ENCODE results near the gene CRYBB3. TPM values are rescaled to one million over a fixed set of nuclear protein-coding genes. Genes with fewer than 3 reads are reported as not detected.
"Not testable (repeated sequence)": the region's sequence is repeated elsewhere in the genome, so short reads cannot be mapped to it uniquely, and the experiment has no call there.

CRYBB3 gene
- polyA plus RNA-seq, 3 donors, result not detected

- H3K4me1 ChIP-seq (ENCODE audit: control insufficient read depth in 1 of 2, insufficient read depth in 2 of 2, low read length in 2 of 2), result no peaks in the 10 kb centered on the region
- no peak overlapping the region for H3K4me3 ChIP-seq (replicated peaks in 1 of 3; ENCODE audit: low read depth in 2 of 3, low read length in 3 of 3)
- Mint-ChIP-seq H3K36me3 (no peaks in the 10 kb centered on the region), H3K9me3 (peaks cover 0 to 2% (median 0%) of the 10 kb centered on the region in 7 donors), H3K27ac (no peak overlapping the region), H3K4me3 (no peak overlapping the region), H3K4me1 (no peaks in the 10 kb centered on the region), H3K27me3 (ENCODE audit: low read depth in 3 of 3) (peaks cover 6 to 16% (median 11%) of the 10 kb centered on the region in 3 donors)
- TF ChIP-seq, protein P1, sequence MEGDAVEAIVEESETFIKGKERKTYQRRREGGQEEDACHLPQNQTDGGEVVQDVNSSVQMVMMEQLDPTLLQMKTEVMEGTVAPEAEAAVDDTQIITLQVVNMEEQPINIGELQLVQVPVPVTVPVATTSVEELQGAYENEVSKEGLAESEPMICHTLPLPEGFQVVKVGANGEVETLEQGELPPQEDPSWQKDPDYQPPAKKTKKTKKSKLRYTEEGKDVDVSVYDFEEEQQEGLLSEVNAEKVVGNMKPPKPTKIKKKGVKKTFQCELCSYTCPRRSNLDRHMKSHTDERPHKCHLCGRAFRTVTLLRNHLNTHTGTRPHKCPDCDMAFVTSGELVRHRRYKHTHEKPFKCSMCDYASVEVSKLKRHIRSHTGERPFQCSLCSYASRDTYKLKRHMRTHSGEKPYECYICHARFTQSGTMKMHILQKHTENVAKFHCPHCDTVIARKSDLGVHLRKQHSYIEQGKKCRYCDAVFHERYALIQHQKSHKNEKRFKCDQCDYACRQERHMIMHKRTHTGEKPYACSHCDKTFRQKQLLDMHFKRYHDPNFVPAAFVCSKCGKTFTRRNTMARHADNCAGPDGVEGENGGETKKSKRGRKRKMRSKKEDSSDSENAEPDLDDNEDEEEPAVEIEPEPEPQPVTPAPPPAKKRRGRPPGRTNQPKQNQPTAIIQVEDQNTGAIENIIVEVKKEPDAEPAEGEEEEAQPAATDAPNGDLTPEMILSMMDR (IDR thresholded peaks at IDR 0.05), result no peak
- H3K79me2 ChIP-seq (ENCODE audit: insufficient read depth, low read length), result no peaks in the 10 kb centered on the region
- H3K27ac ChIP-seq (ENCODE audit: low read depth in 1 of 2, low read length in 2 of 2), result no peak overlapping the region
- no peak overlapping the region for H2AFZ ChIP-seq (ENCODE audit: insufficient read depth, low read depth, low read length, poor library complexity, severe bottlenecking)
- no peak overlapping the region for H3K9ac ChIP-seq (ENCODE audit: insufficient read depth, low read length, poor library complexity, severe bottlenecking)
- no peak overlapping the region for H3K4me2 ChIP-seq (replicated peaks; ENCODE audit: extremely low read depth, low read length, poor library complexity, severe bottlenecking)
- H3K36me3 ChIP-seq (replicated peaks in 1 of 2; ENCODE audit: control insufficient read depth in 1 of 2, insufficient read depth in 2 of 2, low read length in 2 of 2), result no peaks in the 10 kb centered on the region
- H3K27me3 ChIP-seq (ENCODE audit: control insufficient read depth in 2 of 2, insufficient read depth in 2 of 2, low read length in 2 of 2), result no peaks in the 10 kb centered on the region
- 87% methylated on average over 3 of the region's 12 CpGs for WGBS (ENCODE audit: insufficient coverage)
- H3K9me3 ChIP-seq (replicated peaks in 1 of 2; ENCODE audit: control insufficient read depth in 1 of 2, insufficient read depth in 1 of 2, low read length in 2 of 2), result no peaks in the 10 kb centered on the region
- no peak for DNase-seq
- intact Hi-C loops (cut with micrococcal nuclease), result no loop called here
- H4K20me1 ChIP-seq (ENCODE audit: insufficient read depth, low read length), result no peaks in the 10 kb centered on the region
Measured at GRCh38 chr22:25223269-25223850, 23.7 kb downstream of the CRYBB3 start.

- H3K4me1 Mint-ChIP-seq, result no peaks in the 10 kb centered on the region
- intact Hi-C loops (cut with micrococcal nuclease), result no loop called here
- no peak for DNase-seq
- no peak overlapping the region for H3K27ac ChIP-seq (ENCODE audit: low read depth in 1 of 2, low read length in 2 of 2)
- H3K27me3 ChIP-seq (ENCODE audit: control insufficient read depth in 2 of 2, insufficient read depth in 2 of 2, low read length in 2 of 2), result no peaks in the 10 kb centered on the region
- peaks cover 5 to 15% (median 7%) of the 10 kb centered on the region in 3 donors for H3K27me3 Mint-ChIP-seq (ENCODE audit: low read depth in 3 of 3)
- WGBS (ENCODE audit: insufficient coverage), result 97% methylated on average over 12 of the region's 13 CpGs
- H3K9me3 Mint-ChIP-seq, result peaks cover 0 to 2% (median 0%) of the 10 kb centered on the region in 7 donors
- H3K4me3 ChIP-seq (replicated peaks in 1 of 3; ENCODE audit: low read depth in 2 of 3, low read length in 3 of 3), result no peak overlapping the region
- no peak overlapping the region for H3K4me2 ChIP-seq (replicated peaks; ENCODE audit: extremely low read depth, low read length, poor library complexity, severe bottlenecking)
- no peaks in the 10 kb centered on the region for H3K79me2 ChIP-seq (ENCODE audit: insufficient read depth, low read length)
- no peak overlapping the region for H3K4me3 Mint-ChIP-seq
- H3K27ac Mint-ChIP-seq, result no peak overlapping the region
- no peaks in the 10 kb centered on the region for H4K20me1 ChIP-seq (ENCODE audit: insufficient read depth, low read length)
- H3K36me3 ChIP-seq (replicated peaks in 1 of 2; ENCODE audit: control insufficient read depth in 1 of 2, insufficient read depth in 2 of 2, low read length in 2 of 2), result no peaks in the 10 kb centered on the region
- H3K4me1 ChIP-seq (ENCODE audit: control insufficient read depth in 1 of 2, insufficient read depth in 2 of 2, low read length in 2 of 2), result no peaks in the 10 kb centered on the region
- H3K36me3 Mint-ChIP-seq, result no peaks in the 10 kb centered on the region
- no peak overlapping the region for H3K9ac ChIP-seq (ENCODE audit: insufficient read depth, low read length, poor library complexity, severe bottlenecking)
- TF ChIP-seq, protein P1 (IDR thresholded peaks at IDR 0.05), result no peak
- H3K9me3 ChIP-seq (replicated peaks in 1 of 2; ENCODE audit: control insufficient read depth in 1 of 2, insufficient read depth in 1 of 2, low read length in 2 of 2), result no peaks in the 10 kb centered on the region
- H2AFZ ChIP-seq (ENCODE audit: insufficient read depth, low read depth, low read length, poor library complexity, severe bottlenecking), result no peak overlapping the region
Measured at GRCh38 chr22:25228822-25229221, 29.2 kb downstream of the CRYBB3 start.

DNA sequence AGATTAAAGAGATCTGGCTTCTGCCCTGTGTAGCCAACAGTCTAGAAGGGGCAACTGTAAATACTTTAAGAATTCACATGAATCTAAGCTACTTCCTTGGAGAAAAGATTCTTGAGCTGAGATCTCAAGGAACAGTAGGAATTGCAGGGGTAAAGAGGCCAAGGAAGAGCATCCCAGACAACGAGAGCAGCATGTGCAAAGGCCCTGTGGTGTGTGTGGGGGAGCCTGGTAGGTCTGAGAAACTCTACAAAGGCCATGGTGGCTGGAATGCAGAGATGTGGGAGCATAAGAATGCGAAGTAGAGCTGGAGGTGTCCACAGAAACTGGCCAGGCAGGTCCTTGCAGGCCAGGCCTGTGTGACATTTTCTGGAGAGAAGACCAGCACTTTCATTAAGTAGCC is 31.1 kb downstream of the CRYBB3 start:
- H3K27ac ChIP-seq (ENCODE audit: low read depth in 1 of 2, low read length in 2 of 2); H4K20me1 ChIP-seq (ENCODE audit: insufficient read depth, low read length); intact Hi-C loops (cut with micrococcal nuclease); H3K27ac Mint-ChIP-seq; H3K36me3 Mint-ChIP-seq; H3K9me3 Mint-ChIP-seq; H3K4me3 Mint-ChIP-seq; H3K4me1 Mint-ChIP-seq; H3K9ac ChIP-seq (ENCODE audit: insufficient read depth, low read length, poor library complexity, severe bottlenecking); H3K4me1 ChIP-seq (ENCODE audit: control insufficient read depth in 1 of 2, insufficient read depth in 2 of 2, low read length in 2 of 2); H3K27me3 ChIP-seq (ENCODE audit: control insufficient read depth in 2 of 2, insufficient read depth in 2 of 2, low read length in 2 of 2); H3K9me3 ChIP-seq (replicated peaks in 1 of 2; ENCODE audit: control insufficient read depth in 1 of 2, insufficient read depth in 1 of 2, low read length in 2 of 2); H3K36me3 ChIP-seq (replicated peaks in 1 of 2; ENCODE audit: control insufficient read depth in 1 of 2, insufficient read depth in 2 of 2, low read length in 2 of 2); H2AFZ ChIP-seq (ENCODE audit: insufficient read depth, low read depth, low read length, poor library complexity, severe bottlenecking); H3K79me2 ChIP-seq (ENCODE audit: insufficient read depth, low read length); H3K4me3 ChIP-seq (replicated peaks in 1 of 3; ENCODE audit: low read depth in 2 of 3, low read length in 3 of 3); H3K4me2 ChIP-seq (replicated peaks; ENCODE audit: extremely low read depth, low read length, poor library complexity, severe bottlenecking); DNase-seq: not testable (repeated sequence)
- peaks cover 2 to 23% (median 15%) of the 10 kb centered on the region in 3 donors for H3K27me3 Mint-ChIP-seq (ENCODE audit: low read depth in 3 of 3)
- 78% methylated on average over 2 of the region's 2 CpGs for WGBS (ENCODE audit: insufficient coverage)
